H1 (cell line): ENCODE data around the gene SSH2. TPM values are rescaled to one million over a fixed set of nuclear protein-coding genes. Genes with fewer than 3 reads are reported as not detected.
A peak's percentile ranks its signal among the peaks of the same experiment; 100 is the strongest.

ENCODE experiments used
- BRCA1 ChIP-seq: IDR thresholded peaks from 2 replicates; pipeline ENCODE4 v1.6.1; 2012; ENCODE audit warnings: low read depth, low read length, improper control_type of control experiment
- CHD1 ChIP-seq: IDR thresholded peaks from 2 replicates; pipeline ENCODE4 v1.6.1; 2012; ENCODE audit warnings: low read depth, low read length, improper control_type of control experiment
- HDAC6 ChIP-seq: IDR thresholded peaks from one replicate; pipeline ENCODE4 v1.7.1; 2012; ENCODE audit warnings: low read depth, mild to moderate bottlenecking, inconsistent platforms, low read length, moderate library complexity
- JUN ChIP-seq: IDR thresholded peaks from 2 replicates; pipeline ENCODE4 v1.6.1; 2011; ENCODE audit warnings: low read depth, mild to moderate bottlenecking, improper control_type of control experiment, low read length
- POU5F1 ChIP-seq: IDR thresholded peaks from 2 replicates; pipeline ENCODE4 v1.6.1; 2011; ENCODE audit warnings: low read depth, mild to moderate bottlenecking, low read length, moderate library complexity
- RAD21 ChIP-seq, 2 experiments: IDR thresholded peaks in 1 of 2; conservative IDR thresholded peaks in 1 of 2; 2 replicates each; pipeline ENCODE4 v1.6.1; 2011; ENCODE audit warnings: low read depth in 2 of 2, low read length in 2 of 2, improper control_type of control experiment in 1 of 2, inconsistent platforms in 1 of 2, mild to moderate bottlenecking in 1 of 2, moderate library complexity in 1 of 2
- RBBP5 ChIP-seq: IDR thresholded peaks from 2 replicates; pipeline ENCODE4 v1.7.1; 2012; ENCODE audit warnings: low read depth, mild to moderate bottlenecking, inconsistent platforms, low read length, moderate library complexity, borderline replicate concordance
- RNF2 ChIP-seq: fragments of 200-900, 300-1000 bp; sonication (generic); IDR thresholded peaks from 2 replicates; pipeline ENCODE4 v1.7.1; 2016; ENCODE audit warnings: borderline replicate concordance, low read depth, mild to moderate bottlenecking, antibody characterized with exemption, low read length; ENCODE audit not compliant: poor library complexity, severe bottlenecking; ENCODE audit errors: missing control alignments
- RXRA ChIP-seq: IDR thresholded peaks from 2 replicates; pipeline ENCODE4 v1.6.1; 2011; ENCODE audit warnings: low read depth, mild to moderate bottlenecking, low read length, moderate library complexity; ENCODE audit not compliant: insufficient read depth
- TCF12 ChIP-seq: IDR thresholded peaks from 2 replicates; pipeline ENCODE4 v1.6.1; 2011; ENCODE audit warnings: low read depth, mild to moderate bottlenecking, low read length
- polyA plus RNA-seq, 7 experiments: library from polyadenylated mRNA; depleted of rRNA in 3 of 7; stranded (reverse) in 5 of 7; unstranded in 2 of 7; fragments of >200 nt in 5 of 7; fragments of 200-250 nt in 2 of 7; gene quantifications; 1 replicate in 5 of 7; 2 replicates in 1 of 7; 4 replicates in 1 of 7; pipeline versions ENCODE4 v1.2.1 to v1.2.3, GENCODE V29; 2011 to 2013; ENCODE audit warnings: missing spikeins in 2 of 7, mixed read lengths in 2 of 7
- total RNA-seq: library from RNA; stranded (reverse); fragmentation: NEBNext Ultra II Directional; extraction: Animal tissue kit (Norgen Biotek cat#: 25700); gene quantifications from 2 replicates; pipeline ENCODE4 v1.2.1, GENCODE V29; 2021
- TF ChIP-seq, protein P1 (sequence below): IDR thresholded peaks from 2 replicates; pipeline ENCODE4 v1.6.1; 2011; ENCODE audit warnings: low read depth, mild to moderate bottlenecking, low read length; ENCODE audit not compliant: insufficient read depth
- TF ChIP-seq, protein P2 (sequence below): IDR thresholded peaks from 2 replicates; pipeline ENCODE4 v1.6.1; 2012; ENCODE audit warnings: low read length, inconsistent platforms
- TF ChIP-seq, protein P3 (sequence below), 3 experiments: IDR thresholded peaks; 1 replicate in 2 of 3; 2 replicates in 1 of 3; pipeline versions ENCODE4 v1.5.1 to v1.6.1; 2011; ENCODE audit warnings: low read length in 3 of 3, mild to moderate bottlenecking in 3 of 3, inconsistent platforms in 2 of 3, low read depth in 1 of 3, moderate library complexity in 1 of 3; ENCODE audit not compliant: insufficient read depth in 1 of 3; ENCODE audit errors: control extremely low read depth in 1 of 3

The SSH2 gene
- total and polyA plus RNA-seq, 2 of the 8 experiments (the other 6 are each of a cell fraction or from before 2014, with no cell fraction given): 5.2 to 15.9 TPM

DNA sequence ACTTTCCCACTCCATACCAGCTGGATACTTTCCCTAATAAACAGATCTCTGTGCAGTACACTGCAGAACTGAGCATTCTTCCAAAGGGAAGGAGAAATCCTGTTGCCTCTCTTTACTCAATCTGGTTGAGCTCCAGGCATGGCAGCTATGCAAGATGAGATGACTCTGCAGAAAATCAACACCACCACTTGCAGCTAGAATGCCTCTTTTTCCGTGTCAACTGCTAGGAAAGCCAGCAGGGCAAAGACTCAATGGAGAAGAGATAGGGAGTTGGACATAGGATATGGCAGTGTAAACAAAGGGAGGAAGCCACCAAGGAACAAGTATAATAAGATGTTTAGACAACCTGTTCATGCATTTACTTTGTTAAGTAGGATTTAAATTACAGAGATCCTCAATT, 266.9 kb downstream of the SSH2 start (continued):
- TF ChIP-seq TCF12: no peak
- TF ChIP-seq JUN: no peak
- TF ChIP-seq RAD21 (IDR thresholded peaks at IDR 0.05 in 1 of 2, conservative IDR thresholded peaks at IDR 0.05 in 1 of 2; ENCODE audit: low read depth in 2 of 2, low read length in 2 of 2): 0 out of 4 replicates have a peak, but pooled peaks of 1 of the 2 experiments have one; percentile 2
- no peak for TF ChIP-seq HDAC6
- no peak for TF ChIP-seq RXRA
- no peak for TF ChIP-seq CHD1
- TF ChIP-seq, protein P1, sequence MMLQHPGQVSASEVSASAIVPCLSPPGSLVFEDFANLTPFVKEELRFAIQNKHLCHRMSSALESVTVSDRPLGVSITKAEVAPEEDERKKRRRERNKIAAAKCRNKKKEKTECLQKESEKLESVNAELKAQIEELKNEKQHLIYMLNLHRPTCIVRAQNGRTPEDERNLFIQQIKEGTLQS: no peak
- no peak for TF ChIP-seq RBBP5
- no peak for TF ChIP-seq POU5F1
- TF ChIP-seq, protein P2, sequence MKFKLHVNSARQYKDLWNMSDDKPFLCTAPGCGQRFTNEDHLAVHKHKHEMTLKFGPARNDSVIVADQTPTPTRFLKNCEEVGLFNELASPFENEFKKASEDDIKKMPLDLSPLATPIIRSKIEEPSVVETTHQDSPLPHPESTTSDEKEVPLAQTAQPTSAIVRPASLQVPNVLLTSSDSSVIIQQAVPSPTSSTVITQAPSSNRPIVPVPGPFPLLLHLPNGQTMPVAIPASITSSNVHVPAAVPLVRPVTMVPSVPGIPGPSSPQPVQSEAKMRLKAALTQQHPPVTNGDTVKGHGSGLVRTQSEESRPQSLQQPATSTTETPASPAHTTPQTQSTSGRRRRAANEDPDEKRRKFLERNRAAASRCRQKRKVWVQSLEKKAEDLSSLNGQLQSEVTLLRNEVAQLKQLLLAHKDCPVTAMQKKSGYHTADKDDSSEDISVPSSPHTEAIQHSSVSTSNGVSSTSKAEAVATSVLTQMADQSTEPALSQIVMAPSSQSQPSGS: no peak
- TF ChIP-seq RNF2: no peak
- TF ChIP-seq BRCA1: no peak
- TF ChIP-seq, protein P3, sequence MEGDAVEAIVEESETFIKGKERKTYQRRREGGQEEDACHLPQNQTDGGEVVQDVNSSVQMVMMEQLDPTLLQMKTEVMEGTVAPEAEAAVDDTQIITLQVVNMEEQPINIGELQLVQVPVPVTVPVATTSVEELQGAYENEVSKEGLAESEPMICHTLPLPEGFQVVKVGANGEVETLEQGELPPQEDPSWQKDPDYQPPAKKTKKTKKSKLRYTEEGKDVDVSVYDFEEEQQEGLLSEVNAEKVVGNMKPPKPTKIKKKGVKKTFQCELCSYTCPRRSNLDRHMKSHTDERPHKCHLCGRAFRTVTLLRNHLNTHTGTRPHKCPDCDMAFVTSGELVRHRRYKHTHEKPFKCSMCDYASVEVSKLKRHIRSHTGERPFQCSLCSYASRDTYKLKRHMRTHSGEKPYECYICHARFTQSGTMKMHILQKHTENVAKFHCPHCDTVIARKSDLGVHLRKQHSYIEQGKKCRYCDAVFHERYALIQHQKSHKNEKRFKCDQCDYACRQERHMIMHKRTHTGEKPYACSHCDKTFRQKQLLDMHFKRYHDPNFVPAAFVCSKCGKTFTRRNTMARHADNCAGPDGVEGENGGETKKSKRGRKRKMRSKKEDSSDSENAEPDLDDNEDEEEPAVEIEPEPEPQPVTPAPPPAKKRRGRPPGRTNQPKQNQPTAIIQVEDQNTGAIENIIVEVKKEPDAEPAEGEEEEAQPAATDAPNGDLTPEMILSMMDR (IDR thresholded peaks at IDR 0.05; ENCODE audit: control extremely low read depth in 1 of 3, insufficient read depth in 1 of 3, low read depth in 1 of 3, low read length in 3 of 3): no peak
